Stimulated activated naive CD4-positive, alpha-beta T cell treated with Interleukin-2 at 50 U/mL for 16 hours (primary cell): ENCODE results near the gene ACSBG1.

Source experiments
- DNase-seq: peaks from one replicate; lab custom pipeline; 2025; lab: John Stamatoyannopoulos, UW

The ACSBG1 gene, protein sequence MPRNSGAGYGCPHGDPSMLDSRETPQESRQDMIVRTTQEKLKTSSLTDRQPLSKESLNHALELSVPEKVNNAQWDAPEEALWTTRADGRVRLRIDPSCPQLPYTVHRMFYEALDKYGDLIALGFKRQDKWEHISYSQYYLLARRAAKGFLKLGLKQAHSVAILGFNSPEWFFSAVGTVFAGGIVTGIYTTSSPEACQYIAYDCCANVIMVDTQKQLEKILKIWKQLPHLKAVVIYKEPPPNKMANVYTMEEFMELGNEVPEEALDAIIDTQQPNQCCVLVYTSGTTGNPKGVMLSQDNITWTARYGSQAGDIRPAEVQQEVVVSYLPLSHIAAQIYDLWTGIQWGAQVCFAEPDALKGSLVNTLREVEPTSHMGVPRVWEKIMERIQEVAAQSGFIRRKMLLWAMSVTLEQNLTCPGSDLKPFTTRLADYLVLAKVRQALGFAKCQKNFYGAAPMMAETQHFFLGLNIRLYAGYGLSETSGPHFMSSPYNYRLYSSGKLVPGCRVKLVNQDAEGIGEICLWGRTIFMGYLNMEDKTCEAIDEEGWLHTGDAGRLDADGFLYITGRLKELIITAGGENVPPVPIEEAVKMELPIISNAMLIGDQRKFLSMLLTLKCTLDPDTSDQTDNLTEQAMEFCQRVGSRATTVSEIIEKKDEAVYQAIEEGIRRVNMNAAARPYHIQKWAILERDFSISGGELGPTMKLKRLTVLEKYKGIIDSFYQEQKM

DNA sequence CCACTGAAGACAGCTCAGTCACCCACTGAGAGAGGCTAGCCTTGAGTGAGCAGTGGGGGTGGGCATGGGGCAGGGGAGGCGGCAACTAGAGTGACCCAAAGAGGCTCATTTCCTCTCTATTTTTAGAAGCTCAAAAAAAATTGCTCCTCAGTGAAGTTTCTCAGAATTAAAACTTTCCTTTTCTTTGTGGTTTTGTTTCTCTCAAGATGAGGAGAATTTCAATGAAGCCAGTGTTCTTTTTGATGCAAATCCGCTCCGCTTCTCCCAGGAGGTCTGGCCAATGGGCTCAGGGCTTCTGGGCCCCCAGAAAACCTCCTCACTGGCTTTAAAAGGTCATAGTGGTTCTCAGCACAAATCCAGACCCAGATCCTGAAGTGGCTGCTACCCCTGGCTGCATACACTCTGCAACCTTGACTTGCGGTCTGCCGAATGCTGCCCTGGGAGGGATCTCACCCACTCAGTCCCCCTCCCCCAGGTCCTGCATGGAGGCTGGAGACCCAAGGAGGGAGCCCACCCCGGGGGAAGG is at the start of gene ACSBG1:
ACSBG1 (minus strand) TSS at position 51 of the 526 bp plus-strand sequence. CDS start 64 bp downstream, outside the sequence.
- DNase-seq: no peak

DNA sequence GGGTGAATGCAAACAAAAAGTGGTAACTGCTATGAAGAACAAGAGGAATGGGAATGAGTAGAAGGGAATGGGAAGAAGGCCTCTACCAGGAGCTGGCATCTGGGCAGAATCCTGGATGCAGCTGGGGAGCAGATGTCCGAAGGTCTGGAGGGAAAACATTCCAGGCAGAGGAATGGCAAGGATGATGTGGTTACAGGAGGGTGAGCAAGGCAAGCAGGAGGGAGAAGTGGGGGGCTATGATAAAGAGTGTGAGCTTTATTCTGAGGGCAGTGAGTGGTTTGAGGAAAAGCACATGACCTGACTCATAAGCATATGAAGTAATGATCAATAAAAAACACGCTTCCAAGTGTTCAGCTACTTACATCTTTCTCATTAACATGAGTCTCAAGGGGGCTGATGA is 48.0 kb upstream of the ACSBG1 start:
- DNase-seq: no peak

DNA sequence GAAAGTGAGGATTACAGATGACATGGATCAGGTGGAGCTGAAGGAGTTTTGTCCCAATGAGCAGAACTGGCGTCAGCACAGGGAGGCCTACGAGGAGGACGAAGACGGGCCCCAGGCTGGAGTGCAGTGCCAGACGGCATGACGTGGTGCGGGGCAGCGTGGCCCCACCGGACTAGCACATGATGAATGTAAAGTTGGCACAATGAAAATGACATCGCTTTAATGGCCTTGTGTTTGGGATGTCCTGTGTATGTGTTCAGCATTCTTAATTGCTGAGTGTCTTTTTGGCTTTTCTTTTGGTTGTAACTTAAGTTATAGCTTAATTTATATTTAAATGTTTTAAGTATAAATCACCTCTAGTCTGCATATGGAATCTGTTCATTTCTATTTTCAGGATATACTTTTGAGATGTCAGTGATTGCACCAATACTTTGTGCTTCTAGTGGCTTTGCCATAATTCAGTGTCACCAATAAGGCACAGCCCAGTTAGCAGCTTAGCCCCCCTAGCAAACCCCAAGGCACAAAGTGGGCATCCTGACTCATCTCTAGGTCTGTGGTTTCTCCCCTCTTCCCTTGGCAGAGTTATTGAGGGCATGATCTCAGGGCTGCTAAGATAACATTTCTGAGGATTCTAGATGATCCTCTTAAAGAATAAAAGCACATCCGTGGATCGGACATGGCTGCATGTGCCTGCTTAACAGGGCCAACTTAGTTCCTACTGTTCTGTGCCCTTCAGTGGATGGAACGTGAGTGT is 46.1 kb upstream of the ACSBG1 start:
- DNase-seq: no peak

DNA sequence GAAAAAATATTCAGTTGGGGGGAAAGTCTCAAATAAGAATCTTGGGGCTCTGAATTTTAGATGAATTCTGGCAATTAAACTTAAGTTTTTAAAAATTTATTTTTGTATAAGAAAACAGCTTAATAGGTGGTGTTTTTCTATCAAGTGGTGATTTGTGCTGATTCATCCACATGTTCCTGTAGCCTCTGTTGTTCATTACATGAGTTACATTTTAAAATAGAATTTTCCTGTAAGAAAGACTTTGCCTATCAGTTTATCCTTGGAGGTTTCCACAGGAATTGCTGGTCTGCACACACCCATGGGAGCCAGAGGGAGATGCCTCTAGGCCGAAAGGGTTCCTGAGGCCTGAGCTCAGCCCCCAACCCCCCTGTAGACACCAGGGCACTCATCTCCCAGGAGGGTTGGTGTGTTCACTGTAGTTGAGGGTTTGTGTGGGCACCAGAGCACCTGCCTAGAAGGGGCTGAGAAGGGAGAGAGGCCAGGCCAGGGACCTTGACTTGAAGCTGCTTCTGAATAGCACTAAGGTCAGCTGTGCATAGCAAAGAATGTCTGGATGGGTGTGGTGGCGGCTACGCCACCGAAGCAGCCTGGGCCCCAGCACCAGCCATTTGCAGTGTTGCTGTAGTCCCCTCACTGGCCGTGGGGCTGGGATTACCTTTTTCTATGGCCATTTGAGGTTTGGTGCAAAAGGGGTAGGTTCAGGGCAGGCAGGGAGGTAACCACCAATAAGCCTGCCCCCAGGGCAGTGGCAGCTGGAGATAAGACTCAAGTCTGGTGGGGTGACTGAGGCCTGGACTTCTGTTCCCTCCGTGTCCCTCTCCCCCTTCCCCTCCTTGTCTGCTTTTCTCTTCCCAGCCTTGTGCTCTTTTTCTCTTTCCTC is 41.9 kb upstream of the ACSBG1 start:
- DNase-seq: no peak

DNA sequence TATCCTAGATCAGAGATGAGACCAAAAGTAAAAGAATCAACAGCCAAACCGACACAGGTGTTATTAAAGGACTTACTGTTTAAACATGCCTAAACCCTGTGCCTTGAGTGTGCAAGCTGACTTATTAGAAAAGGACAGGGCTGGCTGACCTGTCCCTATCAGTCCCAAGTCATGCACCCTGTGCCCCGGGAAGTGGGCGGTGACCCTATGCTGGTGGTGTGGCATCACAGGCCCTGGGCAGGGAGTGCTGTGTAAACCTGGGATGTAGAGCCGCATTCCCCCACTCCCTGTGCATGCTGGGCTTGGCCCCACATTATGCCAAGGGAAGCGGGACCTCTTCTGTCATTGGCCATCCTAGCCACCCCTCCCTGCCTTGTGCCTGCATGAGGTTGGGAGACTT is 40.6 kb upstream of the ACSBG1 start:
- no peak for DNase-seq

DNA sequence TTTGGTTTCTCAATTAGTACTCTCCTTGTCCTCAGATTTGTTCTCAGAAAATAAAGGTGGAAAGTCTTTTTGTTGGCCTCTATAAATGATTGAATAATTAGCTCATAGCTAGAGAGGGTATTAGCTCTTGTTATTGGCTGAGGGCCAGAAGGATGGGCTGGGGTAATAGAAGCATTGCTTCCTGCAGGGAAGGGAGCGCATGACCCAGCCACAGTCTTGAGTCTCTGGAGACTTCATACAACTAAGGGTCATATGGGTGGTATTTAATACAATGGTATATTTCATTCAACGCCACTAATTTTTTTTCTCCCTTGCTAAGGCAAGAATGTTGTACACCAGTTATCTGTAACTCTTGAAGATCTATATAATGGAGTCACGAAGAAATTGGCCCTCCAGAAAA is 38.4 kb upstream of the ACSBG1 start:
- no peak for DNase-seq

DNA sequence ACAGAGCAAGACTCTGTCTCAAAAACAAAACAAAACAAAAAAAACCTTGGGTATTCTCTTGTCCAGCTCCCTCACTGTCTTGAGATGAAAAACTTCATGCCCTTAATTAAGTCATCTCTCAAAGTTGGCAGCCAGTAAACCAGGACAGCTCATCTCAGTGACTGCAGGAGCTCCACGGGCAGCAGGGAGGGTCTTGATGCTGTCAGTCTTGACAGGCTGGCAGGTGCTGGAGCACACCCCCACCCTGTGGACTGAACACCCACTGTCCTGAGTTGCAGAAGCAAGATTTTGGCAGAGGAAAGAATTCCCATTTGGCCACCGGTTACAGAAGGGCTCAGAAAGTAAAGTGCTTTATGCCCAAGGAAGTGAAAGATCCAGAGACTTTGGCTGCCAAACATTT is 38.0 kb upstream of the ACSBG1 start:
- DNase-seq: no peak

DNA sequence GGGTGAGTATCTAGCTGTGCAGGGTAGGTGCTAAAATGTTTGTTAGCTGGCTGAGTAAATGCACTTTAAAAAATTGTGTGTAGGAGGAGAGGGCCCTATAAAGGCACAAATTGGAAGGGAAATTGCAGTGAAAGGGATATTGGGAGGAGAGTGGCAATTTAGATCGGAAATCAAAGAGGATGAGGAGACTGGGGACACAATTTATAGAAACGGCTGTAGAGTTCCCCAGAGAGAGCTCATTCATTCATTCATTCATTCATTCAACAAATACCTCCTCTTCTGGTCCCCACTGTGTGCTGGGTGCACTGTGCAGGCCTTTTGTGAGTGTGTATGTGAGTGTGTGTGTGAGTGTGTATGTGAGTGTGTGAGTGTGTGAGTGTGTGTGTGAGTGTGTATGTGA is 32.4 kb upstream of the ACSBG1 start:
- DNase-seq: no peak

DNA sequence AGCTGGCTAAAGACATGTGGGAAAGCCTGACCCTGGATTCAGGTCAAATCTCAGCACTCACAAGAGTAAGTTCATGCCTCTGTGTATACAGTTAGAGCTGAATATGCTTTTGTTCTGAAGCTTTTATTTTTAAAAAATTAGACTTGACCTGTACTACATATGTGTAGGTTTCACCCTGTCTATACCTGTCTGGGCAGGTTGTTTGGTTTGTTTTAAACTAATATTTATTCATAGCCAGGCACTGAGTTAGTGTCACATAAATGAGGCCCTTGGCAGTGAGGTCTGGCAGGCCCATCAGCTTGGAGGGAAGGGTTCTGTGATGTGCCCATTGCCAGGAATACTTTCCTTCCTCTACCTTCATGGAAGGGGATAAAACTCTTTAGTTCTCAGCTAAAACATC is 31.9 kb upstream of the ACSBG1 start:
- DNase-seq: no peak

DNA sequence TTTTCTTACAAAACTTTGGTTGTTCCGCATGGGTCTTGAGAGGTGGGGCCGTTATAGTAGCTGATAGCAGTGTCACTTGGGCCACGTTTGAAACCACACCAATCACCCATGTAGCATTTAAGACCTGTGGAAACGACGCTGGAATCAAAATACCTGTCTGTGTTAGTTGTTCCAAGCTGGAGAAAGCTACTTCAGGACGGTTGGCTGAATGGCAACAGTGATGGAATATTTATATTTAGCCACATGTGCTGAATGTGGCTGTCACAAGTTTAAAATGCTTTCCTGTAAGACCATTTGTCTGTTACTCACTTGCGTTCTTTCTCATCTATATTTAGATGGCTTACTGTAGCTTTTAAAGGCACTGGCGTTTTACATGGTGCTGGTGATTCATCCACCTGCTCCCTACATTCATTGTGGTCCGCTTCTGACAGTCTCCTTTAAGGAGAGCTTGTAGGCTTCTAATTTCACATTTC is 31.4 kb upstream of the ACSBG1 start:
- DNase-seq: no peak

DNA sequence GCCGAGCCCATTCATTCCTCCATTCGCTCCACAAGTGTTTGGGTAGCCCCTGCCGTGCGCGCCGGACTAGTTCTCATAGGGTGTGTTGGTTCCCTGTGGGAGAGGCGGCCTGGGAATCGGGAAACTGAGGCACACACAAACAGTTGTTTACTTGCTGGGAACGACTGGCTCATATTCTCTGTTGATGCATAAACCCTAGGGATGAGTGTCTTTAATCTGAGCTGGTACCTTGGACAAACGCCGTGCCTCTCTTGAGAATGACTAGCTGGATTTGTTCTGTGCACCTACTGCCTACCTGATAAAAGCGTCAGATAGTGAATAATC is 30.7 kb upstream of the ACSBG1 start:
- no peak for DNase-seq

DNA sequence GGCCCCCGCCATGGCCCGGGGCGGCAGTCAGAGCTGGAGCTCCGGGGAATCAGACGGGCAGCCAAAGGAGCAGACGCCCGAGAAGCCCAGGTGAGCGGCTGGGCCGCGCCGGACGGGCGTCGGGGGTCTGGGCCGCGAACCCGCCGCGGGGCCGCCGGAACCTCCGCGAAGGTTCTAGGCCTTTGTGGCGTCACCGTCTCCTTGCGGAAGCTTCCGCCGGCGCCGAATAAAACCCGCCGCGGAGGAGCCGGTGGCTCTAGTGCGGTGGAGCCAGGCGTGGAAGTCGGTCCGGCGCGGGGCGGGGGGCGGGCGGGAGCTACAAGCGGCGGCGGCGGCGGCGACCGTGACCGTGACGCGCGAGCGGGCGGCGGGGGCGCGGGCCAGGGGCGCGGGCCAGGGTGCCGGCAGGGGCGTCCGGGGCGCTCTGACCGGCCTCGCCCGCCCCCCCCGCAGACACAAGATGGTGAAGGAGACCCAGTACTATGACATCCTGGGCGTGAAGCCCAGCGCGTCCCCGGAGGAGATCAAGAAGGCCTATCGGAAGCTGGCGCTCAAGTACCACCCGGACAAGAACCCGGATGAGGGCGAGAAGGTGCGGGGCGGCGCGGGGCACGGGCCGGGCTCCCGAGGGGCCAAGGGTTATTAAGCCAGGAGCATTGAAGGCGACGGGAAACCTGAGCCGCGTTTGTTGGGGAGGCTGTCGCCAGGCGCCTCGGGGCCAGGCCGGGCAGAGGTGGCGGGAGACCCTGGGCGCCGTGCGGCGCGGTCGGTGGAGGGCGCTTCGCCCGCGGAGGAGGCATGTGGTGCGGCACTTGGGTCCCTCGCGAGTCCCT is 30.2 kb upstream of the ACSBG1 start, which contains the start of gene DNAJA4:
DNAJA4 (plus strand) TSS at position 259 of the 833 bp plus-strand sequence; CDS start at position 461, 202 bp downstream.
- DNase-seq: peak; percentile 54

DNA sequence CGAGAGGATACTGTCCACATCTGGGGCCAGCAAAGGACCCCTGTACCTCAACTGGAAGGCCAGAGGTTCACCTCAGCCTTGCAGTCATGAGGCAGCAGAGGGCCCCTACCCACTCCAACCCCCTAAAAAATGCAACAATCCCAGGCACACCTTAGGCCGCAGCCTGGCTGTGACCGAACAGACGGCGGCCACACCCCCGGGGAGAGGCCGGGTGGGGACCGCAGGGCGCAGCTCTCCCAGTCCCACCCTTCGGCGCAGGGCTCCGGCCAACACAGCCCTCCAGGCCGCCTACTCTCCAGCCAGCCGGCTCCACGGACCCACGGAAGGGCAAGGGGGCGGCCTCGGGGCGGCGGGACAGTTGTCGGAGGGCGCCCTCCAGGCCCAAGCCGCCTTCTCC is 29.5 kb upstream of the ACSBG1 start:
- DNase-seq: no peak

DNA sequence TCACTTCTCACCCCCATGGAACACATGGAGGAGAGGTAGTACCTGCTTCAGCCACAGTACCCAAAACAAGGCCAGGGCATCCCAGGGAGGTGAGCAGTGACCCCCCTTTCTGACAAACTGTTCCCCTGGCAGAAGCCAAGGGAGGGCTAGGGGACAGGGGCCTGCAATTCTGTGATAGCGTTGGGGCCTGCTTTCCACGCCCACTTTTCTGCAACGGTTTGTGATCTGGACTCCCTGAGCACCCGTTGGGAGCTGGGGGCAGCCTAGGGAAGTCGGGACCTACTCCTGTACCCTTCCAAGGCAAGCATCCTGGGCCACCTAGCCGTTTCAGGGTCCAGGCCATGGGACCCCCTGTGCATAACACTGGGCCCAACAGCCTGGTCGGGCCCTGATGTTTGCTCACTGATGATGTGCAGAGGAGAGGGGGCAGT is 29.0 kb upstream of the ACSBG1 start:
- DNase-seq: no peak

DNA sequence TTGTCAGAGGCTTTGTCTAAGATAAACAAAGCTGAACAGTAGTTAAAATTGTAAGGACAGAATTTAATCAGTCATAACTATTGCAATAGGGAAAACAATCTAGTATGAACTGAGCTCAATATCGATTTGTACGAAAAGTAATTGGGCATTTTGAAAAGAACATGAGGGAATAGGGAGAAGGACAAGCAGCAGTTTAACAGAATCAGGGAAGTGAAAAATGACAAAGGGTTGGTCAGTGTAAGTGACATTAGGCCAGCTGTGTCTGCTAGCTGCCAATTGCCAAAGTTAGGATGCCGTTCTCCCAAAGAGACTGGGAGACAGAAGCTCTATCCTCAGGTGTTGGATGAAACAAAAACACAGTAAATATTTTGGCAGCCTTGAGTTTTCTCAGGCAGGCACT is 26.7 kb upstream of the ACSBG1 start:
- no peak for DNase-seq

DNA sequence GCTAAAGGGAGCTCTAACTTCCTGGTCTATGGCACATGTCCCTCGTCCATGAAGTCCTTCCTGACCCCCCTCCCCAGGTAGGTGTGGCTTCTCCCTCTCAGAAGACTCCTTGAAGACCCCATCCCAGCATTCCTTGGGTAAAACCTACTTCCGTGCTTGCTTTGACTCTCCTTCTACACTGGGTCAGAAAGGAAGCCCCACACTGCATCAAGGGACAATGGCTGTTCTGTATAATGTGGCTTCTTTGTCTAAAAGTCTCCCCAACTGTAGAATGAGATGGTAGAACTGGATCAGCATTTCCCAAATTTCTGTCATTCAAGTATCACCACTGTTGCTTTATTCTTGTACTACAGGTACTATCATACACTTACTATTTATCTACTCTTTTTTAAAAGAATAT is 26.1 kb upstream of the ACSBG1 start:
- DNase-seq: no peak

DNA sequence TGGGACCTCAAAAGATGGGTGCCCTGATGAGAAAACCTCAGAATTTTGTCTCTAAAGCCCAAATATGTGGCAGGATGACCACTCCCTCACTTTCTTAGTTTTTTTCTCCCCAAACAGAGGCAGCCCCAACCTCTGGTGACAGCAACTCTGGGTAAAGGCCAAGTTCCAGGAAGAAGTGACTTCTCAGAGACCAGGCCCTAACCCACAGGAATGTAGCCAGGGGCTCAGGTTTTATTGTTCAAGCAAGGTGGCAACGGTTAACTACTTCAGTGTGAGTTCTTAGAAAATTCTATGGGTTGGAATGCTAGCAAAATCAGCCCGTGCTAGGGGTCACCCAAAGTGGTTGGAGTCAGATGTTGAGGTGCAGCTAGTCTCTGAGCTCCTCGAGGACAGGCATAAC is 24.9 kb upstream of the ACSBG1 start:
- no peak for DNase-seq

DNA sequence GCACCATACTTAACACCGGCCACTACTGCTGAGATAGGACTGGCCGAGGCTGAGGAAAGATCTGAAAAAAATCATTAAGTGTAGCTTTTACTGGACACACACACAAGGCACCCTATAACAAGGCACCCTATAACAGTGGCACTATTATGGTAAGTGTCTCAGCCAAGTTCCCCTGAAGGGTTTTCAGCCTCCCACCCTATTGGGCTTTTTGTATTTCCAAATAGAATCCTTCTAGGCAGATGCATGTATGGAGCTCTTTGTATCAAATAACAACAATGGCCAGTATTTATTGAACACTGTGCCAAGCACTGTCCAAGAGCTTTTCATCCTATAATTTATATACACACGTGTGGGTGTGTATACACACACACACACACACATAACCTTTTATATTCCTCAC is 23.3 kb upstream of the ACSBG1 start:
- no peak for DNase-seq

DNA sequence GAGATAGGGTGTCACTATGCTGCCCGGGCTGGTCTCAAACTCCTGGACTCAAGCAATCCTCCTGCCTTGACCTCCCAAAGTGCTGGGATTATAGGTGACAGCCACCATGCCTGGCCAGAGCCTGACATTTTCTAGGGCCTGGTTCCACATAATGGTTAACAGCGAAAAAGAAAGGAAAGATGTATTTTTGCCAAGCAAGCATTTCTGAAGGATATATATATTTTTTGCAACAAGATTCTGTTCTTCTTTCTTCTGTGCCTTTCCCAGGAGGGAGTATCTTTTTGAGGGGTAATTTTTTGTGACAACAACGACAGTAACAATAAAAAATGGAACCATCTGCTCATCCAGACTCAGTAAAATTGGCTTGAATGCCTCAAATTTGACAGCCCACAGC is 21.7 kb upstream of the ACSBG1 start:
- no peak for DNase-seq

DNA sequence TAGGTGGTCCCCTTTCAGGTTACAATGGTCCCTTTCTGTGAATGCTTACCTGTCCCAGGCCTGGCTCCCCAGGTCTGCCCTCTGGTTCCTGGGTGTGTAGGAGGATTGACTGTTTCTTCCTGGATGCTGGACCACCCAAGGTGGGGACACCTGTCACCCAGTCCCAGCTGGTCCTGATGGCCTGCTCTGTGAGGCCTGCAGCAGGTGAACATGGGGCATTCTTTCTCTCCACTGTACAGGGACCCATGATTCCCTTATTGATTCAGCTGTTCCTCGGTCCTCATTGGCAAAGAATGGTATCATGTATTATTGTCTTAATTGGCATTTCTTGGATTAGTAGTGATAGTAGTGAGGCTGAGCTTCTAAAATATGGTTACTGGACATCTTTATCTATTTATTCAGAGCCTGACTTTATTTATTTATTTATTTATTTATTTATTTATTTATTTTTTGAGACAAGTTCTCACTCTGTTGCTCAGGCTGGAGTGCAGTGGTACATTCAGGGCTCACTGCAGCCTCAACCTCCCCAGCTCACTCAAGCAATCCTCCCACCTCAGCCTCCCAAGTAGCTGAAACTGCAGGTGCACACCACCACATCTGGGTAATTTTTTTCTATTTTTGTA is 21.2 kb upstream of the ACSBG1 start:
- no peak for DNase-seq
